Measurements from ENCODE around the gene FOXP1. TPM values are rescaled to one million over a fixed set of nuclear protein-coding genes. Genes with fewer than 3 reads are reported as not detected.

Gene FOXP1
- total and polyA plus RNA-seq, 2 of the 13 experiments (the other 11 are each of a cell fraction or from before 2014, with no cell fraction given): 40.4 to 59.0 TPM

DNA sequence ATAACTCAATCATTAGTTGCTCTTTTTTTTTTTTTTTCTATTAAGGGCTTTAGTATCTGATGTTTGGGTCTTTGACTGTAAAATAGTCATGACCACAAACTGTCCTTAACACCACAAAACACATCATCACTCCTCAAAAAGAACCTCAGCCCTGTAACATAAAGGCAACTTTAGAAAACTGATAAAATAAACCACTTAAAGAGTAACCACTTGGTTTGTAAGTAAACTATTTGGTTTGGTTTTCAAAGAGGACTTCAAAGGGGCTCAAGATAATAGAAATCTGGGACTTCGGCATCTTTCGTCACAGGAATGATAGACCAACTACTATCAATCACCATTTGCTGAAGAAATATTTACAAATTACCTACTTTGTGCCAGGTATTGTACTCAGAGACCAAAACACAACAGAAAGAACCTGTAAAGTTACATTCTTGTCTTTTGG lies 167.8 kb downstream of the FOXP1 start (continued):
- TF ChIP-seq, protein P1, sequence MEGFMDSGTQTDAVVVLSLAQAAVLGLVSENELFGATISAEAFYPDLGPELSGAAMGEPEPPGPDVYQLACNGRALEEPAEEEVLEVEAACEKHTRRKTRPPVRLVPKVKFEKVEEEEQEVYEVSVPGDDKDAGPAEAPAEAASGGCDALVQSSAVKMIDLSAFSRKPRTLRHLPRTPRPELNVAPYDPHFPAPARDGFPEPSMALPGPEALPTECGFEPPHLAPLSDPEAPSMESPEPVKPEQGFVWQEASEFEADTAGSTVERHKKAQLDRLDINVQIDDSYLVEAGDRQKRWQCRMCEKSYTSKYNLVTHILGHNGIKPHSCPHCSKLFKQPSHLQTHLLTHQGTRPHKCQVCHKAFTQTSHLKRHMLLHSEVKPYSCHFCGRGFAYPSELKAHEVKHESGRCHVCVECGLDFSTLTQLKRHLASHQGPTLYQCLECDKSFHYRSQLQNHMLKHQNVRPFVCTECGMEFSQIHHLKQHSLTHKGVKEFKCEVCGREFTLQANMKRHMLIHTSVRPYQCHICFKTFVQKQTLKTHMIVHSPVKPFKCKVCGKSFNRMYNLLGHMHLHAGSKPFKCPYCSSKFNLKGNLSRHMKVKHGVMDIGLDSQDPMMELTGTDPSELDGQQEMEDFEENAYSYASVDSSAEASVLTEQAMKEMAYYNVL (CRISPR knock-in tag; IDR thresholded peaks at IDR 0.05; ENCODE audit: borderline replicate concordance): peak; percentile 57; the same call in 1 of the 2 replicates
- TF ChIP-seq ZBTB7A (CRISPR knock-in tag; IDR thresholded peaks at IDR 0.05): no peak
- no peak for TF ChIP-seq CHD4 (IDR thresholded peaks at IDR 0.05; ENCODE audit: borderline replicate concordance, low read length)
- TF ChIP-seq ZNF331 (CRISPR knock-in tag; IDR thresholded peaks at IDR 0.05): no peak
- TF ChIP-seq, protein P2, sequence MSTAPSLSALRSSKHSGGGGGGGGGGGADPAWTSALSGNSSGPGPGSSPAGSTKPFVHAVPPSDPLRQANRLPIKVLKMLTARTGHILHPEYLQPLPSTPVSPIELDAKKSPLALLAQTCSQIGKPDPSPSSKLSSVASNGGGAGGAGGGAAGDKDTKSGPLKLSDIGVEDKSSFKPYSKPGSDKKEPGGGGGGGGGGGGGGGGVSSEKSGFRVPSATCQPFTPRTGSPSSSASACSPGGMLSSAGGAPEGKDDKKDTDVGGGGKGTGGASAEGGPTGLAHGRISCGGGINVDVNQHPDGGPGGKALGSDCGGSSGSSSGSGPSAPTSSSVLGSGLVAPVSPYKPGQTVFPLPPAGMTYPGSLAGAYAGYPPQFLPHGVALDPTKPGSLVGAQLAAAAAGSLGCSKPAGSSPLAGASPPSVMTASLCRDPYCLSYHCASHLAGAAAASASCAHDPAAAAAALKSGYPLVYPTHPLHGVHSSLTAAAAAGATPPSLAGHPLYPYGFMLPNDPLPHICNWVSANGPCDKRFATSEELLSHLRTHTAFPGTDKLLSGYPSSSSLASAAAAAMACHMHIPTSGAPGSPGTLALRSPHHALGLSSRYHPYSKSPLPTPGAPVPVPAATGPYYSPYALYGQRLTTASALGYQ (CRISPR knock-in tag; IDR thresholded peaks at IDR 0.05): no peak
- no peak for TF ChIP-seq SMARCC2 (IDR thresholded peaks at IDR 0.05)
- no peak for TF ChIP-seq ATF7 (IDR thresholded peaks at IDR 0.05)
- TF ChIP-seq ATF7 (CRISPR knock-in tag; IDR thresholded peaks at IDR 0.05): no peak
- no peak for TF ChIP-seq HOXA9 (CRISPR knock-in tag; IDR thresholded peaks at IDR 0.05; ENCODE audit: borderline replicate concordance)
- TF ChIP-seq EP300 (IDR thresholded peaks at IDR 0.05; ENCODE audit: low read depth in 2 of 2, low read length in 2 of 2): peak in 1 of 2 experiments; percentile 88; a peak in 2 of 4 replicates
- no peak; the same call in 1 of the 2 replicates for TF ChIP-seq EP300 (CRISPR knock-in tag; IDR thresholded peaks at IDR 0.05; ENCODE audit: borderline replicate concordance)
- no peak for TF ChIP-seq ZNF713 (CRISPR knock-in tag; IDR thresholded peaks at IDR 0.05)
- TF ChIP-seq, protein P3, sequence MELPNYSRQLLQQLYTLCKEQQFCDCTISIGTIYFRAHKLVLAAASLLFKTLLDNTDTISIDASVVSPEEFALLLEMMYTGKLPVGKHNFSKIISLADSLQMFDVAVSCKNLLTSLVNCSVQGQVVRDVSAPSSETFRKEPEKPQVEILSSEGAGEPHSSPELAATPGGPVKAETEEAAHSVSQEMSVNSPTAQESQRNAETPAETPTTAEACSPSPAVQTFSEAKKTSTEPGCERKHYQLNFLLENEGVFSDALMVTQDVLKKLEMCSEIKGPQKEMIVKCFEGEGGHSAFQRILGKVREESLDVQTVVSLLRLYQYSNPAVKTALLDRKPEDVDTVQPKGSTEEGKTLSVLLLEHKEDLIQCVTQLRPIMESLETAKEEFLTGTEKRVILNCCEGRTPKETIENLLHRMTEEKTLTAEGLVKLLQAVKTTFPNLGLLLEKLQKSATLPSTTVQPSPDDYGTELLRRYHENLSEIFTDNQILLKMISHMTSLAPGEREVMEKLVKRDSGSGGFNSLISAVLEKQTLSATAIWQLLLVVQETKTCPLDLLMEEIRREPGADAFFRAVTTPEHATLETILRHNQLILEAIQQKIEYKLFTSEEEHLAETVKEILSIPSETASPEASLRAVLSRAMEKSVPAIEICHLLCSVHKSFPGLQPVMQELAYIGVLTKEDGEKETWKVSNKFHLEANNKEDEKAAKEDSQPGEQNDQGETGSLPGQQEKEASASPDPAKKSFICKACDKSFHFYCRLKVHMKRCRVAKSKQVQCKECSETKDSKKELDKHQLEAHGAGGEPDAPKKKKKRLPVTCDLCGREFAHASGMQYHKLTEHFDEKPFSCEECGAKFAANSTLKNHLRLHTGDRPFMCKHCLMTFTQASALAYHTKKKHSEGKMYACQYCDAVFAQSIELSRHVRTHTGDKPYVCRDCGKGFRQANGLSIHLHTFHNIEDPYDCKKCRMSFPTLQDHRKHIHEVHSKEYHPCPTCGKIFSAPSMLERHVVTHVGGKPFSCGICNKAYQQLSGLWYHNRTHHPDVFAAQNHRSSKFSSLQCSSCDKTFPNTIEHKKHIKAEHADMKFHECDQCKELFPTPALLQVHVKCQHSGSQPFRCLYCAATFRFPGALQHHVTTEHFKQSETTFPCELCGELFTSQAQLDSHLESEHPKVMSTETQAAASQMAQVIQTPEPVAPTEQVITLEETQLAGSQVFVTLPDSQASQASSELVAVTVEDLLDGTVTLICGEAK (IDR thresholded peaks at IDR 0.05): no peak
- TF ChIP-seq, protein P3 (CRISPR knock-in tag; IDR thresholded peaks at IDR 0.05): no peak
- no peak for TF ChIP-seq KLF11 (CRISPR knock-in tag; IDR thresholded peaks at IDR 0.05)
- TF ChIP-seq, protein P4, sequence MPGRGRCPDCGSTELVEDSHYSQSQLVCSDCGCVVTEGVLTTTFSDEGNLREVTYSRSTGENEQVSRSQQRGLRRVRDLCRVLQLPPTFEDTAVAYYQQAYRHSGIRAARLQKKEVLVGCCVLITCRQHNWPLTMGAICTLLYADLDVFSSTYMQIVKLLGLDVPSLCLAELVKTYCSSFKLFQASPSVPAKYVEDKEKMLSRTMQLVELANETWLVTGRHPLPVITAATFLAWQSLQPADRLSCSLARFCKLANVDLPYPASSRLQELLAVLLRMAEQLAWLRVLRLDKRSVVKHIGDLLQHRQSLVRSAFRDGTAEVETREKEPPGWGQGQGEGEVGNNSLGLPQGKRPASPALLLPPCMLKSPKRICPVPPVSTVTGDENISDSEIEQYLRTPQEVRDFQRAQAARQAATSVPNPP (CRISPR knock-in tag; IDR thresholded peaks at IDR 0.05): no peak
